Gastroesophageal sphincter (tissue), 3 donors: ENCODE results near the gene DYSF.

Source experiments
- CTCF ChIP-seq, 4 experiments: fragments of 200-600 bp in 2 of 4; fragments of 450-650 bp in 2 of 4; sonication (generic) in 1 of 4; IDR thresholded peaks; one replicate each; pipeline ENCODE4 v1.5.1; 2017 to 2019; ENCODE audit warnings: antibody characterized with exemption in 4 of 4, mild to moderate bottlenecking in 2 of 4, moderate library complexity in 2 of 4
- POLR2A ChIP-seq, 2 donors: fragments of 450-650 bp; IDR thresholded peaks; one replicate each; pipeline ENCODE4 v1.6.1; 2017; ENCODE audit warnings: antibody characterized with exemption in 2 of 2, mild to moderate bottlenecking in 2 of 2, moderate library complexity in 1 of 2
- POLR2AphosphoS5 ChIP-seq: sonication (generic); formaldehyde crosslinking; IDR thresholded peaks from one replicate; pipeline ENCODE4 v1.6.1; 2017; ENCODE audit warnings: antibody characterized with exemption

GRCh38 chr2:71671203-71671854, 218.0 kb downstream of the DYSF start:
- no peak for TF ChIP-seq CTCF (IDR thresholded peaks at IDR 0.05)
- no peak for TF ChIP-seq POLR2AphosphoS5
- no peak for TF ChIP-seq POLR2A (IDR thresholded peaks at IDR 0.05)
